Measurements from ENCODE around the gene CHD9. TPM values are rescaled to one million over a fixed set of nuclear protein-coding genes. Genes with fewer than 3 reads are reported as not detected.
"Not testable (repeated sequence)": the region's sequence is repeated elsewhere in the genome, so short reads cannot be mapped to it uniquely, and the experiment has no call there.

CHD9 gene
- polyA plus RNA-seq, 2 donors, result 9.2 to 11.1 TPM

GRCh38 chr16:53297477-53297876 is 242.7 kb downstream of the CHD9 start:
- H3K4me3 ChIP-seq (ENCODE audit: low read depth in 1 of 2, low read length in 2 of 2), result no peak overlapping the region
- H3K27me3 ChIP-seq (ENCODE audit: control insufficient read depth in 1 of 2, insufficient read depth in 2 of 2, low read length in 2 of 2), result no peaks in the 10 kb centered on the region
- peaks cover 8 to 18% of the 10 kb centered on the region in 2 donors for H3K36me3 ChIP-seq (ENCODE audit: control insufficient read depth in 2 of 2, insufficient read depth in 2 of 2, low read length in 1 of 2)

GRCh38 chr16:53304334-53304733 is 249.5 kb downstream of the CHD9 start:
- Histone ChIP-seq H3K27me3 (ENCODE audit: control insufficient read depth in 1 of 2, insufficient read depth in 2 of 2, low read length in 2 of 2) (no peaks in the 10 kb centered on the region), H3K4me1 (ENCODE audit: control insufficient read depth in 2 of 2, insufficient read depth in 2 of 2, low read length in 1 of 2) (no peaks in the 10 kb centered on the region), H3K9me3 (ENCODE audit: control insufficient read depth in 2 of 2, insufficient read depth in 1 of 2, low read depth in 1 of 2, low read length in 1 of 2) (no peaks in the 10 kb centered on the region), H3K4me3 (ENCODE audit: low read depth in 1 of 2, low read length in 2 of 2) (no peak overlapping the region), H3K36me3 (ENCODE audit: control insufficient read depth in 2 of 2, insufficient read depth in 2 of 2, low read length in 1 of 2) (peaks cover 7 to 16% of the 10 kb centered on the region in 2 donors), H3K27ac (ENCODE audit: low read depth in 2 of 2, low read length in 1 of 2) (no peak overlapping the region)
- 88 to 97% methylated on average over 2 of the region's 2 CpGs for WGBS, 2 donors

More at GRCh38 chr16:53297477-53297876, 242.7 kb downstream of the CHD9 start:
- Histone ChIP-seq H3K4me1 (ENCODE audit: control insufficient read depth in 2 of 2, insufficient read depth in 2 of 2, low read length in 1 of 2) (no peaks in the 10 kb centered on the region), H3K27ac (ENCODE audit: low read depth in 2 of 2, low read length in 1 of 2) (no peak overlapping the region), H3K9me3 (ENCODE audit: control insufficient read depth in 2 of 2, insufficient read depth in 1 of 2, low read depth in 1 of 2, low read length in 1 of 2) (no peaks in the 10 kb centered on the region)

- 94 to 97% methylated on average over 3 of the region's 3 CpGs for WGBS, 2 donors
- no peak overlapping the region for H3K4me3 ChIP-seq (ENCODE audit: low read depth in 1 of 2, low read length in 2 of 2)
- H3K36me3 ChIP-seq (ENCODE audit: control insufficient read depth in 2 of 2, insufficient read depth in 2 of 2, low read length in 1 of 2), result peaks cover 8 to 12% of the 10 kb centered on the region in 2 donors
These were observed 251.0 kb downstream of the CHD9 start for GRCh38 chr16:53305743-53306142.

GRCh38 chr16:53309457-53309856 is 254.7 kb downstream of the CHD9 start:
- Histone ChIP-seq H3K9me3 (ENCODE audit: control insufficient read depth in 2 of 2, insufficient read depth in 1 of 2, low read depth in 1 of 2, low read length in 1 of 2) (no peaks in the 10 kb centered on the region), H3K4me1 (ENCODE audit: control insufficient read depth in 2 of 2, insufficient read depth in 2 of 2, low read length in 1 of 2) (no peaks in the 10 kb centered on the region), H3K4me3 (ENCODE audit: low read depth in 1 of 2, low read length in 2 of 2) (no peak overlapping the region), H3K27me3 (ENCODE audit: control insufficient read depth in 1 of 2, insufficient read depth in 2 of 2, low read length in 2 of 2) (no peaks in the 10 kb centered on the region), H3K27ac (ENCODE audit: low read depth in 2 of 2, low read length in 1 of 2) (no peak overlapping the region), H3K36me3 (ENCODE audit: control insufficient read depth in 2 of 2, insufficient read depth in 2 of 2, low read length in 1 of 2) (peaks cover 8% of the 10 kb centered on the region in 2 donors)
- 81 to 85% methylated on average over 3 of the region's 3 CpGs for WGBS, 2 donors

More at GRCh38 chr16:53305743-53306142, 251.0 kb downstream of the CHD9 start:
- H3K27me3 ChIP-seq (ENCODE audit: control insufficient read depth in 1 of 2, insufficient read depth in 2 of 2, low read length in 2 of 2), result no peaks in the 10 kb centered on the region
- no peaks in the 10 kb centered on the region for H3K4me1 ChIP-seq (ENCODE audit: control insufficient read depth in 2 of 2, insufficient read depth in 2 of 2, low read length in 1 of 2)
- H3K27ac ChIP-seq (ENCODE audit: low read depth in 2 of 2, low read length in 1 of 2), result no peak overlapping the region
- no peaks in the 10 kb centered on the region for H3K9me3 ChIP-seq (ENCODE audit: control insufficient read depth in 2 of 2, insufficient read depth in 1 of 2, low read depth in 1 of 2, low read length in 1 of 2)

GRCh38 chr16:53320992-53321391 is 266.2 kb downstream of the CHD9 start:
- WGBS, 2 donors, result 96 to 99% methylated on average over 2 of the region's 2 CpGs

GRCh38 chr16:53323924-53324323 is 269.1 kb downstream of the CHD9 start:
- Histone ChIP-seq H3K4me1 (ENCODE audit: control insufficient read depth in 2 of 2, insufficient read depth in 2 of 2, low read length in 1 of 2) (no peaks in the 10 kb centered on the region), H3K9me3 (ENCODE audit: control insufficient read depth in 2 of 2, insufficient read depth in 1 of 2, low read depth in 1 of 2, low read length in 1 of 2) (no peaks in the 10 kb centered on the region), H3K36me3 (ENCODE audit: control insufficient read depth in 2 of 2, insufficient read depth in 2 of 2, low read length in 1 of 2) (peaks cover 0 to 4% of the 10 kb centered on the region in 2 donors), H3K27me3 (ENCODE audit: control insufficient read depth in 1 of 2, insufficient read depth in 2 of 2, low read length in 2 of 2) (no peaks in the 10 kb centered on the region), H3K27ac (ENCODE audit: low read depth in 2 of 2, low read length in 1 of 2) (no peak overlapping the region), H3K4me3 (ENCODE audit: low read depth in 1 of 2, low read length in 2 of 2) (no peak overlapping the region)
- WGBS, 2 donors, result 80 to 82% methylated on average over 5 of the region's 5 CpGs

More at GRCh38 chr16:53320992-53321391, 266.2 kb downstream of the CHD9 start:
- Histone ChIP-seq H3K4me3 (ENCODE audit: low read depth in 1 of 2, low read length in 2 of 2) (no peak overlapping the region), H3K27me3 (ENCODE audit: control insufficient read depth in 1 of 2, insufficient read depth in 2 of 2, low read length in 2 of 2) (no peaks in the 10 kb centered on the region), H3K9me3 (ENCODE audit: control insufficient read depth in 2 of 2, insufficient read depth in 1 of 2, low read depth in 1 of 2, low read length in 1 of 2) (no peaks in the 10 kb centered on the region), H3K36me3 (ENCODE audit: control insufficient read depth in 2 of 2, insufficient read depth in 2 of 2, low read length in 1 of 2) (peaks cover 0 to 7% of the 10 kb centered on the region in 2 donors), H3K27ac (ENCODE audit: low read depth in 2 of 2, low read length in 1 of 2) (no peak overlapping the region), H3K4me1 (ENCODE audit: control insufficient read depth in 2 of 2, insufficient read depth in 2 of 2, low read length in 1 of 2) (no peaks in the 10 kb centered on the region)

GRCh38 chr16:53330991-53331390 is 276.2 kb downstream of the CHD9 start:
- not testable (repeated sequence) for H3K4me3 ChIP-seq (ENCODE audit: low read depth in 1 of 2, low read length in 2 of 2); H3K27ac ChIP-seq (ENCODE audit: low read depth in 2 of 2, low read length in 1 of 2); H3K36me3 ChIP-seq (ENCODE audit: control insufficient read depth in 2 of 2, insufficient read depth in 2 of 2, low read length in 1 of 2); H3K4me1 ChIP-seq (ENCODE audit: control insufficient read depth in 2 of 2, insufficient read depth in 2 of 2, low read length in 1 of 2); H3K9me3 ChIP-seq (ENCODE audit: control insufficient read depth in 2 of 2, insufficient read depth in 1 of 2, low read depth in 1 of 2, low read length in 1 of 2); H3K27me3 ChIP-seq (ENCODE audit: control insufficient read depth in 1 of 2, insufficient read depth in 2 of 2, low read length in 2 of 2)
- 91 to 94% methylated on average over 2 of the region's 3 CpGs for WGBS, 2 donors

- no peaks in the 10 kb centered on the region for H3K36me3 ChIP-seq (ENCODE audit: control insufficient read depth in 2 of 2, insufficient read depth in 2 of 2, low read length in 1 of 2)
These were observed 279.8 kb downstream of the CHD9 start for GRCh38 chr16:53334581-53334980.

GRCh38 chr16:53337294-53337693 is 282.5 kb downstream of the CHD9 start:
- H3K36me3 ChIP-seq (ENCODE audit: control insufficient read depth in 2 of 2, insufficient read depth in 2 of 2, low read length in 1 of 2), result no peaks in the 10 kb centered on the region
- no peak overlapping the region for H3K27ac ChIP-seq (ENCODE audit: low read depth in 2 of 2, low read length in 1 of 2)
- H3K9me3 ChIP-seq (ENCODE audit: control insufficient read depth in 2 of 2, insufficient read depth in 1 of 2, low read depth in 1 of 2, low read length in 1 of 2), result no peaks in the 10 kb centered on the region
- no peaks in the 10 kb centered on the region for H3K27me3 ChIP-seq (ENCODE audit: control insufficient read depth in 1 of 2, insufficient read depth in 2 of 2, low read length in 2 of 2)
- H3K4me3 ChIP-seq (ENCODE audit: low read depth in 1 of 2, low read length in 2 of 2), result no peak overlapping the region
- H3K4me1 ChIP-seq (ENCODE audit: control insufficient read depth in 2 of 2, insufficient read depth in 2 of 2, low read length in 1 of 2), result no peaks in the 10 kb centered on the region

More at GRCh38 chr16:53334581-53334980, 279.8 kb downstream of the CHD9 start:
- Histone ChIP-seq H3K9me3 (ENCODE audit: control insufficient read depth in 2 of 2, insufficient read depth in 1 of 2, low read depth in 1 of 2, low read length in 1 of 2) (no peaks in the 10 kb centered on the region), H3K27ac (ENCODE audit: low read depth in 2 of 2, low read length in 1 of 2) (no peak overlapping the region), H3K4me1 (ENCODE audit: control insufficient read depth in 2 of 2, insufficient read depth in 2 of 2, low read length in 1 of 2) (no peaks in the 10 kb centered on the region), H3K4me3 (ENCODE audit: low read depth in 1 of 2, low read length in 2 of 2) (no peak overlapping the region), H3K27me3 (ENCODE audit: control insufficient read depth in 1 of 2, insufficient read depth in 2 of 2, low read length in 2 of 2) (no peaks in the 10 kb centered on the region)
- 69 to 71% methylated on average over 4 of the region's 4 CpGs for WGBS, 2 donors

- no peaks in the 10 kb centered on the region for H3K9me3 ChIP-seq (ENCODE audit: control insufficient read depth in 2 of 2, insufficient read depth in 1 of 2, low read depth in 1 of 2, low read length in 1 of 2)
- WGBS, 2 donors, result 81 to 89% methylated on average over 6 of the region's 6 CpGs
- no peak overlapping the region for H3K27ac ChIP-seq (ENCODE audit: low read depth in 2 of 2, low read length in 1 of 2)
- no peak overlapping the region for H3K4me3 ChIP-seq (ENCODE audit: low read depth in 1 of 2, low read length in 2 of 2)
- H3K4me1 ChIP-seq (ENCODE audit: control insufficient read depth in 2 of 2, insufficient read depth in 2 of 2, low read length in 1 of 2), result no peaks in the 10 kb centered on the region
- no peaks in the 10 kb centered on the region for H3K36me3 ChIP-seq (ENCODE audit: control insufficient read depth in 2 of 2, insufficient read depth in 2 of 2, low read length in 1 of 2)
- no peaks in the 10 kb centered on the region for H3K27me3 ChIP-seq (ENCODE audit: control insufficient read depth in 1 of 2, insufficient read depth in 2 of 2, low read length in 2 of 2)
These were observed 287.0 kb downstream of the CHD9 start for GRCh38 chr16:53341792-53342191.
